GM19372 (cell line): Measurements from ENCODE around the gene PTPN6.
A peak's percentile ranks its signal among the peaks of the same experiment; 100 is the strongest.
"Not testable (repeated sequence)": the region's sequence is repeated elsewhere in the genome, so short reads cannot be mapped to it uniquely, and the experiment has no call there.

ENCODE experiments used
- ATAC-seq: cut with Tn5 transposase; IDR thresholded peaks from one replicate; pipeline ENCODE4 v1.9.1; 2021; ENCODE audit warnings: mild to moderate bottlenecking, low read depth, moderate library complexity; ENCODE audit not compliant: unreplicated experiment

PTPN6 gene

DNA sequence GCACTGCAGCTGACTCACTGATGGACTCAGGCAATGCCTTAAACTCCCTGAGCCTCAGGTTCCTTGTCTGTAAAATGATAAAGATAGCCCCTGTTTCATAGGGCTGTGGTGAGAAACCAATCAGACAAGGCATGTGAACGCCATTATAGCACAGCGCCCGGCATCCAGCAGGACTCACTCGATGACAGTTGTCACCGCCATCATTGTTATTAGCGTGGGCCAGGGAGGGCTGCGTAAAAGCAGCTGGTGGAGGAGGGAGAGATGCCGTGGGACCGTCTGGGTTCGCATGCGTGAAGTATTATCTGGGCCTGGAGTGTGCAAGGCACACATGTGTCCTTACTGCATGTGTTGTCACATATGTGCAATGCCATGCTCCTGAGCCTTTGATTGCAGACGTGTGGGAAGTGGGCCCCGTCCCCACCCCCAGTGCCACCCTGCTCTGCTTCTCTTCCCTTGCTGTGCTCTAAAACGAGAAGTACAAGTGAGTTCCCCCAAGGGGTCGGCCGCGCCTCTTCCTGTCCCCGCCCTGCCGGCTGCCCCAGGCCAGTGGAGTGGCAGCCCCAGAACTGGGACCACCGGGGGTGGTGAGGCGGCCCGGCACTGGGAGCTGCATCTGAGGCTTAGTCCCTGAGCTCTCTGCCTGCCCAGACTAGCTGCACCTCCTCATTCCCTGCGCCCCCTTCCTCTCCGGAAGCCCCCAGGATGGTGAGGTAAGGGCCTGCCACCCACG lies at the start of gene PTPN6:
TSS of gene PTPN6 (plus strand) at position 546 of the 730 bp plus-strand sequence. CDS start at position 703, 157 bp downstream.
- no peak for ATAC-seq

DNA sequence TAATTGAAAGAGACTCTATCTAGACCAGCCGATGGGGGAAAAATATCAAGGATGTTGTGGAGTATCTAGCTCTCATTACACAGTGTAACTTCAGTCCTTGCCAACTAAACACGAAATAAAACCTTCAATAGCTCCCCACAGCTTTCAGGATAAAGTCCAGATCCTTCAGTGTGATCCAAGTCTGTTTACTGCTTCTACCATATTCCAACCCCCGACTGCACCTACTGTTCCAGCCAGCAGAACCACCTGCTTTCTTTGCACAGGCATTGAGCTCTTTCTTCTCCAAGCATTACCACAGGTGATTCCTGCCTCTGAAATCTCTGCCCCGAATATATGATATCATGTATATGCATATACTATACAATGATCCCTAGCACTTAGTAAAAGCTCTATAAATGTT lies 48.7 kb upstream of the PTPN6 start:
- no peak for ATAC-seq

DNA sequence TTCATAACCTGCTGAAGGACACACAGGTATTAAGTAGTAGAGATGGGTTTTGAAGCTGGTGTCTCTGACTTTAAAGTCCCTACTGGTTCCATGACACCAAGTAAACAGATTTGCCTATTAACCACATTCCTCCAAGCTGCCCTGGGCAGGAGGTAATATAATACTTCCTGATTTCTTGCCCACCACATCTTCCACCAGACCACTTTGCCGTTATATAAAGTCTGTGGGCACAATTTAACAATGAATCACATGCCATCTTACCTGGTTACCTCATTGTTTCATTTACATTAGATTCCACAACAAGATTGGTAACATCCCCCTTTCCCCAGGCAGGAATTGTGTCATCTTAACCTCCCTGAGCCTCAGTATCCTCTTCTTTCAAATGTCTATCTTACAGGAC lies 47.4 kb upstream of the PTPN6 start:
- no peak for ATAC-seq

DNA sequence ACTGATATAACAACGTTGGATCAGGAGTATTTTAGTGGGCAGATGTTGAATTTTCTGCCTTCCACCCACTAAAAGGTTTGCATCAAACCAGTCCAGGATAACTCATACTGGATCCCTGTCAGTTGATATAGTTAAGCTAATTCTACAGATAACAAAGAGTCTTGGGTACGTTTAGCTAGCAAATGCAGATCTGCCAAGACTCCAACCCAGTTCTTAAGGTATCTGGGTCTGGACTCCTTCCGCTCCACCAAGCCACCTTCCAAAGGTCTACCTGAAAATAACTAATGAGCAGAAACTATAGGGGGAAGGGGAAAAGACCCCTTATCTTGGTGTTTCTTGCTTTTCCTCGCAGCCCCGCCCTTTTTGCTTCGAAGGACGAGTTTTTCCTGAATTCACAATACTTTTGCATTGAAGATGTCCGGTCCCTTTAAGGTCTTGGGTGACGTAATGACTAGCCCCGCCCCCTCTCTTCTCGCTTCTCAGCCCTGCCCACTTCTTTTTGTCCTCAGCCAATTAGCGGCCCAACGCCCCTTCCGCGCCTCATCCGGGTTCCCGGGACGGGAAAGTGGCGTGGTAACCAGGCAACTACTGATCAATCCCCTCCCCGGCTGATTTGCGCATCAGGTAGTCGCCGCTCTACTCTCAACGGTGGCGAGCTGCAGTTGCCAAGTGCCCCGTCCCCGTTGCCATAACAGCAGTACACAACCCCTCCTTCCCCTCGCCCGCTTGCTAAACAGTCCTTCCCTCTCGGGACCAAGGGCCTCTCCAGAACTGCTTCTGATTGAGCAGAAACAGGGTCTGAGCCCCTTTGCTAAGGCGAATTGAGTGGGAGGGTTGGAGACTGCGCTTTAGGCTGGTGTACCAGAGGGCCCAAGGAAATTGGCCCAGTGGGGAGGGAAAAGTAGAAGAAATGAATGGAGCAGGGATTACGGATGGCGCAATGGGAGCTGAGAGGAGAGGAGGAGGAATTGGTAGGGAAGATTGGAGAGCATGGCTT lies 46.6 kb upstream of the PTPN6 start, which contains the start of gene LRRC23:
TSS of gene LRRC23 (plus strand) at position 543 of the 997 bp plus-strand sequence. CDS start 812 bp downstream, outside the sequence.
- ATAC-seq, result peak; percentile 89

DNA sequence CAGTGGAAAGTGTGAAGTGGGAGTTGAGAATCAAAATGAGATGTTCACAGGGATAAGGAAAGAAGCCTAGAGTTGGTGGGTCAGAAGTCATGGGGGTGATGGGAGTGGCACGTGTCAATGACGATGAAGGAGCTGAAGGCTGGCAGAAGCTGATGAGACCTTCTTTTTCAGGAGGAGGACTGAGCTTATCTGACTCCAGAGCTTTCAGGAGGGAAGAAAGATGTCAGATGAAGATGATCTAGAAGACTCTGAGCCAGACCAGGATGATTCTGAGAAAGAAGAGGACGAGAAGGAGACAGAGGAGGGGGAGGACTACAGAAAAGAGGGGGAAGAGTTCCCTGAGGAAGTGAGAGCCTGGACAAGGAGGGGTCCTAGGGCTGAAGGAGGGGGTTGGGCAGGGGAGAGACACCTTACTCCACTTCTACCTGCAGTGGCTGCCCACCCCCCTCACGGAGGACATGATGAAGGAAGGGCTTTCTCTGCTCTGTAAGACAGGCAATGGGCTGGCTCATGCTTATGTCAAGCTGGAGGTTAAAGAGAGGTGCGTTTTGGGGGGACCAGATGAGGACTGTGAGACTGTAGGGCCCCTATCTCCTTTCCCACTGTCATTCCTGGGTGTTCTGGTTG lies 45.6 kb upstream of the PTPN6 start:
- ATAC-seq, result no peak

DNA sequence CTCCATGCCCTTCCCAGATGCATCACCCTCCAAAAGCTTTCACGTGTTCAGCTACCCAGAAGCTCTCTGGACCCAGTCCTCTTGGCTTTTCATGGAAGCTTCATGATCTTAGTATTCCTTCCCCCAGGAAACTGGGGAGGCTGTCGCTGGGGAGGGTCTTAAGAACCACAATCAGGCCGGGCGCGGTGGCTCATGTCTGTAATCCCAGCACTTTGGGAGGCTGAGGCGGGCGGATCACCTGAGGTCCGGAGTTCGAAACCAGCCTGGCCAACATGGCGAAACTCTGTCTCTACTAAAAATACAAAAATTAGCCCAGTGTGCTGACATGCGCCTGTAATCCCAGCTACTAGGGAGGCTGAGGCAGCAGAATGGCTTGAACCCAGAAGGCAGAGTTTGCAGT lies 43.0 kb upstream of the PTPN6 start:
- ATAC-seq, result not testable (repeated sequence)

DNA sequence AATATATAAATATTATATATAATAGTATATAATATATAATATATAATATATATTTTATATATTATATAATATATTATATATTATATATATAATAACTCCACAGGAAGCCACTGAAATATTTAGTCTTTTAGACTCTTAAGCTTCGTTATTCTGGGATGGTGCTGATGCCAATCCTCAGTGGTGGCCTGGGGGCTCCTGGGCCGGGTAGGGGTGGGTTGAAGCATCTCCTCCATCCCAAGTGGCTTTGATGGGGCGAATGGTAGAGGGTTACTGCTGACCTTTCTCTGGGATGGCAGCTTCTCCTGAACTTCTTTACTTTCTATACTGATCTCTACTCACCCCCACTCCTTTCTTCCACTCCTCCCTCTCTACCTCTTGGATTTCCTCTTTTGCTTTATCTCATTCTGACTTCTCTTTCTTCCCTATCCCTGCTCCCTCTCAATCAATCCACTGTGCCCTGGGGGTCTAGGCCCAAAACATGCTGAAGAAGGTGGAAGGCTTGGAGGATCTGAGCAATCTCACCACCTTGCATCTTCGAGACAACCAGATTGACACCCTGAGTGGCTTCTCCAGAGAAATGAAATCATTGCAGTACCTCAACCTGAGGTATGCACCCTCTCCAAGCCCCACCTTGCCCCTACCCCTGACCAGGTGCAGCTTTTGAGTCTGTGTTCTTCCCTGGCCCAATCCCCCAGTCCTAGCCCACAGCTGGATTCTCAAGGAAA lies 41.6 kb upstream of the PTPN6 start:
- no peak for ATAC-seq

DNA sequence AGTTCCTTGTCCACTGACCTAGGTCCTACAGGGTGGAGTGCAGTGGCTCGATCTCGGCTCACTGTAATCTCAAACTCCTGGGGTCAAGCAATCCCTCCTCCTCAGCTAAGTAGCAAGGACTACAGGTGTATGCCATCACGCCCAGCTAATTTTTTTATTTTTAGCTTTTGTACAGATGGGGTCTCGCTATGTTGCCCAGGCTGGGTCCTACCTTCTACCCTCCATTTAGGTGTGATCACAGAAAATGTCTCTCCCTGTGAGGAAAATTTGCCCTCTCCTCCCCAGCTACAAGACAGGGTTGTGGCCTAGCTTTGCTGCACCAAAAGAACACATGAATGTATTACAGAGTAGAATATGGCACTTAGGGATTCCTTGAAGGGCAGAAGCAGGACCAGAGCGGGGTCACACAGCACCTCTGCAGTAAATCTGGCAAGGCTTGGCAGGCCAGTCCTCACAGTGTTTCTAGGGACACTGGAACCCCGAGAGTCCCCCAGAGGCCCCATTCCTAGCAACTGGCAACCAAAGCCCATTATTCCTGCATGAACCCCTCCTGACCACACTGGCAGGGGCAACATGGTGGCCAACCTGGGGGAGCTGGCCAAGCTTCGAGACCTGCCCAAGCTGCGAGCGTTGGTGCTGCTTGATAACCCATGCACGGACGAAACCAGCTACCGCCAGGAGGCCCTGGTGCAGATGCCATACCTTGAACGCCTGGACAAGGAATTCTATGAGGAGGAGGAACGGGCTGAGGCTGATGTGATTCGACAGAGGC lies 38.8 kb upstream of the PTPN6 start:
- ATAC-seq, result no peak

DNA sequence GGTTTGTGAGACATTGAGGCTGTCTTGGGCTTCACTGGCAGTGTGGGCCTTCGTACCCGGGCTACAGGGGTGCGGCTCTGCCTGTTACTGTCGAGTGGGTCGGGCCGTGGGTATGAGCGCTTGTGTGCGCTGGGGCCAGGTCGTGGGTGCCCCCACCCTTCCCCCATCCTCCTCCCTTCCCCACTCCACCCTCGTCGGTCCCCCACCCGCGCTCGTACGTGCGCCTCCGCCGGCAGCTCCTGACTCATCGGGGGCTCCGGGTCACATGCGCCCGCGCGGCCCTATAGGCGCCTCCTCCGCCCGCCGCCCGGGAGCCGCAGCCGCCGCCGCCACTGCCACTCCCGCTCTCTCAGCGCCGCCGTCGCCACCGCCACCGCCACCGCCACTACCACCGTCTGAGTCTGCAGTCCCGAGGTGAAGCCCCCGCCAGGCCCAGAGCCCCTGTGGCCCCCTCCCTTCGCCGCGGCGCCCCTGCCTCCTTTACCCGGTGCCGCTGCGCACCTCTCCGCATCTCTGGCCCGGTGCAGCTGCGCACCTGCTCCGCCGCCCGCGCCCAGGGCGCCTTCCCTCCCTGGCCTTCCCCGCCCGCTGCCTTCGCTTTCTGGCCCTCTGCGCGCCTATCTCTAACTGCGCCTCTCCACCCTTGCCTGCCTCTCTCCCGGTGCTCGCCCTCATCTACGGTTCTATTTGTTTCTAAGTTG lies 36.8 kb upstream of the PTPN6 start, which contains the start of gene ENO2:
TSS of gene ENO2 (plus strand) at position 335 of the 701 bp plus-strand sequence. CDS start 1,253 bp downstream, outside the sequence.
- ATAC-seq, result peak; percentile 58

DNA sequence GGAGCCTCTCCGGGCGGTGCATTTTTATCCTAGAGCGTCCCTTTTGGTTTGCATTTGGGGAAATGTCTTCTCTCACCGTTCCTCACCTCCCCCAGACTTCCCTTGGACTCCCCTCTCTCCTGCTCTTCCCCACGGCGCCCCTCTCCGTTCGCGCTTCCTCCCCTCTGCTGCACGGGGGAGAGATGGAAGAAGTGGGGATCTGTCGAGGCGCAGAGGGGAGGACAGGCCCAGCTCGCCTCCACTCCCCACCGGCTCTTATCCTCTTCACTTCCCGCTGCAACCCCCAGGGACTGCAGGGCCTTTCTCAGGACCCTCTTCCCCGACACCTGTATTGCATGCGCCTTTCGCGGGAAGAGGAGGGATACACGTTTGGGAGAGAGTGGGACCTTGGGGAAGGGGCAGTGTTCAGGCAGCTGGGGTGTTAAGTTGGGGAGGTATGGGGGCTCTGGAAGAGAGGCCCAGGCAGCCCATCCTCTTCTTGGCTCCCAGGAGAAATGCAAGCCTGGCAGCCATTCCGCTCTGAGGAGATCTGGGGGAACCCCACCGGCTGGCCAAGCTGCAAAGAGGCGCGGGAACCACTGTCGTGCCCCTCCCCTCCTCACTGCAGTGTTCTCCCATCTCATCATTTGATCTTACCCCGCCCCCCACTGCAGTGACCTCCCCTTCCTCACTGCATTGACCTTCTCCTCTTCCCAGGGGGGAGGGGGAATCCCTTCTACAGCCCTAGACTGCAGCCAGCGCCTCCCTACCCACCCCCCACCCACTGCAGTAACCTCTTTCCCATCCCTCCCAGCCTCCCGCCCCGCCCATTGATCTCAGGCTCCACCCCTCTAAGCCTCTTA lies 36.0 kb upstream of the PTPN6 start:
- ATAC-seq, result no peak

DNA sequence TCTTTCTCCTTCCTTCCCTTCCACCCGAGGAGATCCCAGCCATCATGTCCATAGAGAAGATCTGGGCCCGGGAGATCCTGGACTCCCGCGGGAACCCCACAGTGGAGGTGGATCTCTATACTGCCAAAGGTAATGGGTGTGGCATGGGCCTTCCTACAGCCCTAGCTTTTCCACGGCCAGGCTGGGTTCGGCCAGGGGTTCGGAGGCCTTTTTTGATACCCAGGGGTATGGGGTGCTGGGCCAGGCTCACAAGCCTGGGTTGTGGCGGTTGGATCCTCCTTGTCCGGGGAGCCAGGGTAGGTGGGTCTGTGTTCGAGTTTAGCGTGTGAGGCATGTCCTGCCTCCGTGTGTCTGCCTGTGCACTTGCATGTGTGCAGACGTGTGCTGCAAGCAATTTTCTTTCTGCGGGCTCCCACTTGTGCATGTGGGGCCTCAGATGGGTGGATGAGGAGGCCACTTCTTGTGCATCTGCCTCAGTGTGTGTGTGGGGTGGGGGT lies 35.3 kb upstream of the PTPN6 start:
- ATAC-seq, result no peak

DNA sequence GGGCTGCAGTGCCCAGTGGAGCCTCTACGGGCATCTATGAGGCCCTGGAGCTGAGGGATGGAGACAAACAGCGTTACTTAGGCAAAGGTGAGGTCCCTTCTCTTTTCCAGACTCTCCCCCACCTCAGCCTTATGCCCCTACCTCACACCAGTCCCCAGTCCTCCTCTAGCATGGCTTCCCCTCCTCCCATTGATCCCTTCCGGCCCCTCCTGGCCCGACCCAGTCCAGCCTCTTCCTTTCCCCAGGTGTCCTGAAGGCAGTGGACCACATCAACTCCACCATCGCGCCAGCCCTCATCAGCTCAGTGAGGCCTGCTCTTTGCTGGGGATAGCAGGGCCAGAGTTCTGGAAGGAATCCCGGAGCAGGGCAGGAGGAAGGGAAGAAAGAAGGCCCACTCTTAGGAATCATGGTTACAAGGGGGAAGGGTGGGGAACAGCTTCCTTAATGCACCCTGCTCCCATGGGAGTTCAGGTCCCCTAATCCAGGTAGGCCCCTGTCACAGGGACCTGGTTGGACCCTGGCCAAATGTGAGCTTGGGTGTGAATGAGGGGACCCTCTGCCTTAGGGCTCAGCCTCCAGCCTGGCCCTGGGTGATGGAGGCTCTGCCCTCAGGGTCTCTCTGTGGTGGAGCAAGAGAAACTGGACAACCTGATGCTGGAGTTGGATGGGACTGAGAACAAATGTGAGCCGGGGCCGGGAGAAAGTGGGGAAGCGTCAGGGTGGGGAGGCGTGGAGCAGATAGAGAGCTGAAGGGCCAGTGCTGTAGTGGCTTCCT lies 34.5 kb upstream of the PTPN6 start:
- ATAC-seq, result no peak

DNA sequence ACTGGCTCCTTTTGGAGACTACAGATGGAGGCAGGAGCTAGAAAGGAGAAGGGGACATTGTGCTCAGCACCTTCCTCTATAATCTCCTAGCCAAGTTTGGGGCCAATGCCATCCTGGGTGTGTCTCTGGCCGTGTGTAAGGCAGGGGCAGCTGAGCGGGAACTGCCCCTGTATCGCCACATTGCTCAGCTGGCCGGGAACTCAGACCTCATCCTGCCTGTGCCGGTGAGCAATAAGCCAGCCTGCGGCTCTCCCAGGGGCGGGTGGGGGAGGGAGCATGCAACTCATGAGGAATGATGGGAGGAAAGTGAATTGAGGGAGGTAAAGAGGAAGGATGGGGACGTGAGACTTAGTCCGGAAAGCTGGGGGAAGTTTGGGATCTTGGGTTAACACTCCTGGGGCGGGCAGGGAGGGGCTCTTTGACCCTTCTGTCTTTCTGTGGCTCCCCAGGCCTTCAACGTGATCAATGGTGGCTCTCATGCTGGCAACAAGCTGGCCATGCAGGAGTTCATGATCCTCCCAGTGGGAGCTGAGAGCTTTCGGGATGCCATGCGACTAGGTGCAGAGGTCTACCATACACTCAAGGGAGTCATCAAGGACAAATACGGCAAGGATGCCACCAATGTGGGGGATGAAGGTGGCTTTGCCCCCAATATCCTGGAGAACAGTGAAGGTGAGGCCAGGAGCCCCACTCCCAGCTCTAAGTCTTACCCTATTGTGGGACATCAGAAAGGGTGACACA lies 33.5 kb upstream of the PTPN6 start:
- ATAC-seq, result no peak

DNA sequence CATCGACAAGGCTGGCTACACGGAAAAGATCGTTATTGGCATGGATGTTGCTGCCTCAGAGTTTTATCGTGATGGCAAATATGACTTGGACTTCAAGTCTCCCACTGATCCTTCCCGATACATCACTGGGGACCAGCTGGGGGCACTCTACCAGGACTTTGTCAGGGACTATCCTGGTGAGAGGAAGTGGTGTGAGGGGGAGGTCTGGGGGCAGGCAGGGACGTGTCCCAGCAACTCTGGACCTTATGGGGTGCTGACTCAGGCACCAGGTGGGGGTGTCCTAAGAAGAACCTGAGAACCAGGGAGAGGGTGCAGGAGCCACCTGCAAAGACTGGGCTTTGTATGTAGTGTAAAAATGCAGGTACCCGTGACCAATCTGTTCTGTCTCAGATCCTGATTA lies 31.6 kb upstream of the PTPN6 start:
- no peak for ATAC-seq

DNA sequence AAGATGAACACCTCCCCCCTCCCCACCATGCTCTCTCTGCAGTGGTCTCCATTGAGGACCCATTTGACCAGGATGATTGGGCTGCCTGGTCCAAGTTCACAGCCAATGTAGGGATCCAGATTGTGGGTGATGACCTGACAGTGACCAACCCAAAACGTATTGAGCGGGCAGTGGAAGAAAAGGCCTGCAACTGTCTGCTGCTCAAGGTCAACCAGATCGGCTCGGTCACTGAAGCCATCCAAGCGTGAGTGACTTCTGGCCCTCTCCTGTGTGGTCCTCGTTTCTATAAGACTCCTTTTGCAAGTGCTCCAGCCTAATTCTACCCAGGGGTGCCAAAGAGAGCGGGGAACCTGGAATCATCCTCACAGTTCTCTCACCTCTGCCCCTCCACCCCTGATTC lies 29.6 kb upstream of the PTPN6 start:
- ATAC-seq, result no peak
